Cerebellar nuclear complex (tissue), 1 donor: Measurements from ENCODE around the gene KLHL1.

ENCODE experiments used
- DNase-seq, 2 experiments: peaks; one replicate each; lab custom pipeline; 2025; lab: John Stamatoyannopoulos, UW

The KLHL1 gene

DNA sequence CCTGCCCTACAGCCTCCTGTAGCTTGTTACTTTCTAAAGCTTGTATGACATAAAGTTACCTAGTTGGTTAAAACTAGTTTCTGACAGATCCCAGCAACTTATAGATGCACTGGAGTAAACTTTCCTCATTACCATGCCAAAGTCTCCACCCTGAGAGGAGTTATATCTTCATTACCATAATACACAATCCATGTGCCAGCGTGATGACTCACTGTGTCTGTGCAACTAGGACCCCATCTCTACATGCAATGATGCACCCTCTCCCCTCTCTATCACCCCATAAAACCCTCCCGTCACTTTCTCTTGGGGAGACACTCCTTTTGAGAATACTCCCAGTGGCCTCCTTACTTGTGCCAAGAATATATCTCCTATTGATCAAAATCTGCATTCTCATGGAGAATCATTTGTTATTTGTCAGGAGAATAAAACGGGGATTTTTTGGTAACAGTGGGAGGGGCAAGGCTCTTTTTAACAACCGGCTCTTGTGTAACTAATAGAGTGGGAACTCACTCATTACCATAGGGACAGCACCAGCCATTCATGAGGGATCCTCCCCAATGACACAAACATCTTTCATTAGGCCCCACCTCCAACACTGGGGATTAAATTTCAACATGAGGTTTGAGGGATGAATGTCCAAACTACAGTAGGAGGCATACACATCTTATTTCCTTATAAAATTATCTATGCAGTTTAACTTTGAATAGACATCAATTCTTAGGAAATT lies 235.8 kb downstream of the KLHL1 start:
- DNase-seq: no peak

DNA sequence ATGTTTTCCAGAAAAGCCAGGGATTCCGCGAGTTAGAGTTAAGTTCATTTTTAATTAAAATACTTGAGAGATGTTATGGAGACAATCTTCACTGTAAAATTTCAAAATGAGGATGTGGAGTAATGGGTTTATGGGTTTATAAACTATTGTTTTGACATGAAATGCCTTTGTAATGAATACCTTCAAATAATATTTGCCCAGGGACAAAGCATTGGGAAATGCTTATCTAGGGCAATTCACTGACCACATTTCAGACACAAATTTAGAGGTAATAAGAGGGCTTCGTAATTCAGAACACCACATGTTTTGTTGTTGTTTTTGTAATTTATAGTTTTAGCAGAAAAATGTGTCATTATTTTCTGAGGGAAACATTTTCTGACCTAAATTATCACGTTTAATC lies 241.7 kb downstream of the KLHL1 start:
- no peak for DNase-seq

GRCh38 chr13:69857183-69857821 lies 250.9 kb downstream of the KLHL1 start:
- no peak for DNase-seq

DNA sequence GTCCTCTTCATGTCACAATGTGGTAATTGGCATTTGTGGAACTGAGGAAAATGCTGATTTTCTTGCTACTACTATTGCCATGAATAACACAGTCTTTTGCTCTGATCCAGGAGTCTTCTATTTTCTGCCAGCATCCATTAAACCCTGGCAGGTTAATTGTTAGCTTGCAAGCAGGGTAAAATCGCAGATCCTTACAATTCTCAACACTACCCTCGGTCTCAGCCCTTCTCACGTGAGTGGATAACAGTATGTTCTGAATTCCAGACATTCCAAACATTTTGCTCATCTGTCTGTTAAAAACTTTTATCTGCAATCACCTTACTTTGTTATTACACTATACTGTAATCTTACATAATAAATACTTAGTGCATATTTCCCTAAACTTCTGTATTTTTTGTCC lies 251.9 kb downstream of the KLHL1 start:
- DNase-seq: no peak

DNA sequence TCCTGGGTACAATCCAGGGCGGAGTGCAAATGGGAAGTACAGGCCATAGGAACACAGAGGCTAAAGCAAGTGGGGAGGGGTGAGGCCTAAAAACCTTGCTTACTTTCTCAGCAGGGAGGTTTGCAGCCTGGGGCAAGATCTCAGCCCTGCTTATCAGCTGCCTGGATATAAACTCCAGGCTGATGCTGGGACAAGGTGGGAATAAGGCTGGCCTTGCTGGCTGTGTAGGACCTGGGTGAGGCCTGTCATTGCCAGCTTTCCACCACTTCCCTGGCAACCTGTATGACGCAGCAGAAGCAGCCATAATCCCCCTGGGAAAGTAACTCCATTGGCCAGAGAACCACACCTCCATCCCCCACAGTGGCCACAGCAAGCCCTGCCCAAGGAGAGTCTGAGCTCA lies 279.7 kb downstream of the KLHL1 start:
- no peak for DNase-seq

GRCh38 chr13:69820180-69820579 lies 288.1 kb downstream of the KLHL1 start:
- DNase-seq: no peak

DNA sequence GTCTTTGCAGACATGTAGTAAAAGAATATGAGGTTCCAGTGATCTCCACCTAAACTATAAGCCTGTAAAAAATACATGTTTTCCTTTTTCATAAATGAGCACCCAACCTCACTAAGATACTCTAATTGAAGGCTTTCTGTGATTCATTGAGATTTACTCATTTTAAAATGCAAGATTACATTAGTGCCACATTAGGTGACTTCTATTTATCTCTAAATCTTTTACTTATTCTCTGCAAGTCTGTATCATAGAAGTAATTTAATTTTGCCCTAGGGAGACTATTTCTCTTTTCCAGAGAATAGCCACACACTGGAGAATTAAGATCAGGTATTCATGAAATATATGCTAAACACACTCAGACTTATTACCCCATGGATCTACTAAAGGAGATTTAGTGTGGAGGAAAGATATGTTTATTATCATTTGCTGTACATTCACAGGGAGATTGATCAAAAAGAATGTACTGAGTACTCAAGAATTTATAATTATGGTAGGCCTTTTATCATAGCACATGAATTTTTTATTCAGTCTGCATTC lies 290.9 kb downstream of the KLHL1 start:
- DNase-seq: no peak

DNA sequence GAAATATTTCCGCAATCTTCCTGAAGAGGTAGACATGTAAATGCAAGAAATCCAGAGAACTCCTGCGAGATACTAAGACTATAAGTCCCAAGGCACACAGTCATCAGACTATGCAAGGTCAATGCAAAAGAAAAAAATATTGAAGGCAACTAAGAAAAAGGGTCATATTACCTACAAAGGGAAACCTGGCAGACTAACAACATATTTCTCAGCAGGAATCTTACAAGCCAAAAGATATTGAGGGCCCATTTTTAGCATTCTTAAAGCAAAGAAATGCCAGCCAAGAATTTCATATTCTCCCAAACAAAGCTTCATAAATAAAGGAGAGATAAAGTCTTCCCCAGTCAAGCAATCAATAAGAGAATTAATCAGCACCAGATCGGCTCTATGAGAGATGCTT lies 299.1 kb downstream of the KLHL1 start:
- no peak for DNase-seq

DNA sequence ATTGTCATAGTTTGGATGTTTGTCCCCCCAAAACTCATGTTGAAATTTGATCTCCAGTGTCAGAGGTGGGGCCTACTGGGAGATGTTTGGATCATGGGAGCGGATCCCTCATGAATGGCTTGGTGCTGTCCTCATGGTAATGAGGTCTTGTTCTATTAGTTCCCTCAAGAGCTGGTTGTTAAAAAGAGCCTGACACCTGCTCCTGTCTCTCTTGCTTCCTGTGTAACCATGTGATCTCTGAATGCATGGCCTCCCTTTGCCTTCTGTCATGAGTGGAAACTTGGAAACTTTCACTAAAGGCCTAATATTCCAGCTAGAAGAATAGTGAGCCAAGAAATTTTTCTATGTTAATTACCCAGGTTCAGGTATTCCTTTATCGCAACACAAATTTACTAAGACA lies 312.0 kb downstream of the KLHL1 start:
- DNase-seq: no peak

- DNase-seq: no peak
These were observed 314.3 kb downstream of the KLHL1 start for GRCh38 chr13:69793783-69794453.

GRCh38 chr13:69776937-69777336 lies 331.3 kb downstream of the KLHL1 start:
- DNase-seq: no peak

DNA sequence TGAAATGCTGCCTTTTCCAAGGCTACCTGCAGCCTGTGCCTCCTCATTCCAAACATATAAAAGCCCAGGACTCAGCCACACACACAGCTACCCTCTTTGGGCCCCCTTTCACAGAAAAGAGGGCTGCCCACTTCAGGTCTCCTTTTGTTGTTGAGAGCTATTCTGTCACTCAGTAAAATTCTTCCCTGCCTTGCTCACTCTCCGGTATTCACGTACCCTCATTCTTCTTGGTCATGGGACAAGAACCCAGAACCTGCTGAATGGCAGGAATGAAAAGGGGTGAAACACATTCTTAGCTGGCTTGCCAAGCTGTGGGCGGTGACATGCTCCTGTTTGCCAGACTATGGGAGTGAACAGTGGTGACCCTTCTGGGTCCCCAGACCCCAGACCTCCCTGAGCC lies 338.6 kb downstream of the KLHL1 start:
- no peak for DNase-seq

GRCh38 chr13:69761581-69761980 lies 346.7 kb downstream of the KLHL1 start:
- DNase-seq: no peak

DNA sequence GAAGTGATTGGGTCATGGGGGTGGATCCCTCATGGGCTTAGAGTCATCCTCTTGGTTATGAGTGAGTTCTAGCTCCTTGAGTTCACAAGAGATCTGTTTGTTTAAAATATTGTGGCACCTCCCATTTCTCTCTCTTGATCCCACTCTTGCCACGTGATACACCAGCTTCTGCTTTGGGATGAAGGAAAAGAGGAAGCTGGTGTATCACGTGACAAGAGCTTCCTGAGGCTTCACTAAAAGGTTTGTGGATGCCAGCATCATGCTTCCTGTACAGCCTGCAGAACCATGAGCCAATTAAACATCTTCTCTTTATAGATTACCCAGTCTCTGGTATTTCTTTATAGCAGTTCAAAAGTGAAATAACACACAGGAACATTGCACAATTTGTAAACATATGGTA lies 353.2 kb downstream of the KLHL1 start:
- DNase-seq: no peak

DNA sequence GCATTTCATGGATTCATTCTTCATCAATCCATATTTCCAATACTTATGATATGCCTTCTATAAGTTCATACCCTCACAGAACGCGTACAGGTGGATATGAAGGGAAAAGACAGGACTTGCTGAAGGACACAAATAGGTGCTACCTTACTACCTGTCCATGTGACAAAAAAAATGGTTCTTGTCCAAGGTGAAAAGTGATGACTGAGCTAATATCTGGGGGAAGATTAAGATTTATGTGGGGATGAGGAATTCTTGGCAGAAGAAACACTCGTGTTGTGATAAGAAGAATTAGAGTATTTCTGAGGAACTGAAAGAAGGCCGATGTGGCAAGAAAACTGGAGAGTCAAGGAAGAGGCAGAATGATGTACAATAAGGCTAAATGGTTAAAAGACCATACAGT lies 357.0 kb downstream of the KLHL1 start:
- DNase-seq: no peak

- DNase-seq: no peak
These were observed 370.9 kb downstream of the KLHL1 start for GRCh38 chr13:69737129-69737935.

DNA sequence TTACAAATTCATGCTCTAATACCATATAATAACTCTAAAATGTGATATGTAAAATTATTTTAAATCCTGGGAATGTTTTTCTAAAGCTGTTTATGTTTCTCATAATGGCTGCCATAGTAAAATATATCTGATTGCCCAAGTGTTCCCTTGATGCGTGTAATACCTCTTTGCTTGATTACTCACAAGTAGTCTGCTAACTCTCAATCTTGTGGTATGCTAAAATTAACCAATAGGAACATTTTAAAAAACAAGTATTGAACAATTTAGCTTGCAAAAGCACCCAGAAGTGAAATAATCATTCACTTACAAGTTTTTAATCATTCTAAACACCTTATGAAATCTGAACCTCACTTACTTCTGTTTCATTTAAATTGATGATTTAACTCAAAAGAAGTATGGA lies 386.6 kb downstream of the KLHL1 start:
- no peak for DNase-seq

DNA sequence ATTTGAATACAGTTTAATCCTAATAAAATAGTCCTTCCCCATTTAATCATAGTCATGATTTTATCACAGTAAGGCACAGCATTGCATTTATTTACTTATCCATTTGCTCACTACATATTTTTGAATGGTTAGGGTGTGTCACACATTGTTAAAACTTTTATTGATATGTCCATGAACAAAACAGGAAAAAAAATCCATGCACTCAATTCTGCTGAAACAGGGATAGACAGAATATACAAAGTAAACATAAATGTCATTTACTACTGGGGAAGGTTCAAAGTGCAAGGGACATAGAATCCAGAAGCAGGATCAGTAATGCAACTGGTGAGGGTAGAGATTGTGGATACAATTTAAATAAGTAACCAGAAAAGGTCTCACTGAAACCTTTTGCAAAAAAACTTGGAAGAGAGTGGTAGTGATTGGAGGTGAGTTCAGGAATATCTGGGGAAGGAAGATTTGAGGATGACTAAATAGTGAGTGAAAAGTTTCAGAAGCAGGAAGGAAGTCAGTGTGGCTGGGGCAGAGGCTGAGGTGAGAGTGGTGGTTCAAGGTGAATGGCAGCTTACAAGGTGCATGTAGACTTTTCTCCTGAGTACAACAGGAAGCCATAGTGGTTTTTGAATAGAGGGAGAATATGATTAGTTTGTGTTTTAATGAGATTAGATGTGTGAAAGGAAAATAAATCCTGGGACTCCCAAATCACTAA lies 387.8 kb downstream of the KLHL1 start:
- no peak for DNase-seq

- no peak for DNase-seq
These were observed 401.4 kb downstream of the KLHL1 start for GRCh38 chr13:69706807-69707206.

DNA sequence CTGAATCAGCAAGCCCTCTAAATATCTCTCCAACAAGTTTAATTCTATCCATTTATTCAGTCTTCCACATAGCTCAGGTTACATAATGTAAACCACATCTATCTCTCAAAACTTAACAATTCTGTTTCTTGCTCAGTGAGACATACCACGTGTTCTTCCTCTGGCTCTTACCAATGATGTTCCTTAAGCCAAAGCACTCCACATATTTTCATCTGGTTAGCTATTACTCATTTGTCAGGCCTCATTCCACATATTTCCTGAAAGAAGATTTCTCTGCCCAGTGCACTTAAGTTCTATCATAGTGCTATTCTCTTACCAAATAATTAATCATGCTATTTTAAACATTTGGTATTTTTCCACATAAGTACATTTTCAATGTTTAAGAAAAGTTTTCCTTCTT lies 403.9 kb downstream of the KLHL1 start:
- DNase-seq: no peak

DNA sequence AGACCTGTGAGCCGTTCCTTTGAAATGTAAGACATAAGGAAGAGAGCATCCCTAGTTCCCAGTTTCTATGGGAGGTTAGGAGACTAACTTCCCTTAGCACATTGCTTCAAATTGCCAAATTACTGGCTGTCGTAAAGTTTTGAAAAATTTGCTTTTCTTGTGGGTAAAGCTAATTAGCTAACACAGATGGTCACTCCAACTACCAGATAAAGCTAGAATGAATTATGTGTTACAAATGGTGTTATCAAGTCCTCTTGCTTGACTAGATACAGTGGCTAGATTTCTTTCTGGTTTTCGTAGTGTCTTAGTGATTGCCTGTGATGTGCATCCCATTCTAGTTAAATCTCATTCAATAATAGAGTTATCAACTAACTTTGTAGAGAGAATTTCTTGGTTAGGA lies 417.3 kb downstream of the KLHL1 start:
- DNase-seq: no peak
